Measurements from ENCODE around the gene MAPKAP1. TPM values are rescaled to one million over a fixed set of nuclear protein-coding genes. Genes with fewer than 3 reads are reported as not detected.

The MAPKAP1 gene
- 81.3 and 90.1 TPM in 2 replicates for total RNA-seq

DNA sequence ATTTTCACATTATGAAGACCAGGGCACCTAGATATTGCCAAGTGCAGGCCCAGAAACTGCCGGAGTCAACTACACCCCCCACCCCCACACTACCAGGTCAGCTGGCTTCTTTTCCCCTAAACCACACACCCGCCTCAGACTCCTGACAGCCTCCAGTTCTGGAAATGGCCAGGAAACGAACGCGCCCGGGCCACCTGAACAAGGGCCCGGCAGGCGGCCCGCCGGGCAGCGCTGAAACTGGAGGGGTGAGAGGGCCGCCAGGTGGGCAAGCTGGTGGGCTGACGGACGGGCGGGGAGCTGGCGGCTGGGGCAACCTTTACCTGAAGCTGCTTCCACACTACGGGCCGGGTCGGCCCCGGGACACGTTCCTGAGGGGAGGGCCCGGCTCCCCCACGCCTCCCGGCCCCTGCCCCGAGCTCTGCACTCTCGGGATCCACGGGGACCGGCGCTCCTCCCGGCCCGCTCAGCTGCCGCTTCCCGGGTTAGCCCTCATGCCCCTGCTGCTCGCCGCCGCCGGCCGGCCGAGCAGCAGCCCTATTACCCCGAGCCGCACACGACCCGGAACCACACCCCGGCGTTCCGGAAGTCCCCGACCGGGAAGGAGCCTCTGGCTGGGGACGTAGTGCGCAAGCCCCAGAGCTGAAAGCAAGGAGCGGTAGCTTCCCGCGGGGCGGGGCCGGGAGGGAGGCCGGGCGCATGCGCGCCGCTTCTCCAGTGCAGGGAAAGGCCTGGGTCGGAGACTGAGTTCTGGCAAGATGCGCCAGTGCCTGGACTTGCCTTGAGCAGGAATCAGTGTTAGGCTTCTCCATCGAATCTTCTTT lies at the start of gene MAPKAP1:
Gene MAPKAP1 (minus strand): TSS at position 558 of the 821 bp plus-strand sequence. CDS start 34,634 bp downstream, outside the sequence.
- DNase-seq (ENCODE audit: low read depth, low spot score), result peak; percentile 82

DNA sequence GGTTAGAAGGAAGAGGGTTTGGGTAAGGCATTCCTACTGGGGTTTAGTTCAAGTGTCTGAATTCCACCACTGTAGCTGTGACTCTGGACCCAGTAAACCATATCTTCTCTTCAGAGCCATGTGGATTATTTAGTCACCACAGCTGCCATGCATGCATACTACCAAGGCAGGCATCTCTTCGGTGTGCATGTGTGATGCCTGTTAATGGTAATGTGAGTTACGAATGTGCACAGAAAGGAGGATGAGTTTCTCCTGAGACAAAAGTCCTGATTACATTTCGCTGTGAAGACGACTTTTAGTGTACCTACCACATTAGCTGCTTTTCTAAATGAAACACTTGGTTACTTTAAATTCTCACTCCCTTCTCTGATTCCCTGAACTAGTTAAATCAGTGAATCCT lies 49.5 kb upstream of the MAPKAP1 start:
- no peak for DNase-seq (ENCODE audit: low read depth, low spot score)

DNA sequence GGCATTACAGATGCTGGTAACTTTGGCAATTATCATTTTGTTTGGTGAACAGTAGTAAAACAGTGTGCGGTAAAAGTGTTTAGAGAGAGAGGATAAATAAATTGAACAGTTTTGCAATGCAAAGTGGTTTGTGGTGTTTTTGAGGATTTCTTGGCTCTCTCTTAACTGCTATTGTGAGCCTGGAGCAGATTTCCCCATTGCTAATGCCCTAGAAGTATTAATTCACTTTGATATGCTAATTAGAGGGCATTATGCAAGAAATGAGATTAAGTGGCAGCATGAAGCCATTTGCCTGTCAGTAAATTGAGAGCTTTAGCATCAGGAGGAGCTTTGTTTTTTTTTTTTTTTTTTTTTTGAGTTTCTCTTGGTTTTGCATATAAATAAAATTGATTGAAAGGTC lies 48.3 kb upstream of the MAPKAP1 start:
- no peak for DNase-seq (ENCODE audit: low read depth, low spot score)

DNA sequence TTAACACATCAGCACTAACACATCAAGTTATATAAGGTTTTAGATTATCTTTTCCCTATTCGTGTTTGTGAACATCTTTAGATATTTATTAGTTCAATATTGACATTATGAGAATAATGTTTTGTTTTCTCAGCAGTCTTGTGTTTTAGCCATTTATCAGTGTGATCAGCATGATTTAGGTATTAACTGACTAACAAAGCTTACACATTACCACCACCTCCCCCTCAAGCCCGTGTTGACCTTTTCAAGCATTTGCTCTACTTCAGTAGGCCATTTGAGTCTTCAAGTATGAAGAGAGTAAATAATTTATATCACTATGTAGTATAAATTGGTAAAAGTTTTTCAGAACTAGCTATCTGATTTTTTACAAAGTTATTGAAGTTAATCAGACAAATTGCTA lies 47.1 kb upstream of the MAPKAP1 start:
- no peak for DNase-seq (ENCODE audit: low read depth, low spot score)

DNA sequence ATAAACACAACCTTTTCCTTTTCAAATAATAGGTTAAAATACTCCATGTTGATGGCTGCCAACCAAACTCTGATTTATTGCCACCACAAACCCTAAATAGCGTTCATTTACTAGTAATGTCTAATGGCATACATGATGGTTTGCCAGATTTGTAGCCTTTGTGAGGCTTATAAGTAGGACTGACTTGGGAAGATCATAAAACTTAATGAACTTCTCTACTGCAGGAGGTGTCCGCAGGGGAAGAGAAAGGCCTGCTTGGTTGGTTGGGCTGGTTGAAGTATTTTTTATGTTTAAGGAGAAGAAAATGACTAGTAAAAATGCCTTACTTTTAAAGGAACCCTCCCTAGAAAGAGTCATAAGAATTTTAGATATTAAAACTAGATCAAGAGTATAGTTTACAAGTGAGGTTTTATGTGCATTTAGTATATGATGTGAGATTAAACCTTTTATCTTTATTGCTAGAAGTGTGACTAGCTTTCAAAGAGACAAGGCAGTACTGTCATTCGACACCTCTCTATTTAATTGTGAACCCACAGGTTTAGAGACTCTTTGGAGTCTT lies 45.1 kb upstream of the MAPKAP1 start:
- DNase-seq (ENCODE audit: low read depth, low spot score), result no peak

DNA sequence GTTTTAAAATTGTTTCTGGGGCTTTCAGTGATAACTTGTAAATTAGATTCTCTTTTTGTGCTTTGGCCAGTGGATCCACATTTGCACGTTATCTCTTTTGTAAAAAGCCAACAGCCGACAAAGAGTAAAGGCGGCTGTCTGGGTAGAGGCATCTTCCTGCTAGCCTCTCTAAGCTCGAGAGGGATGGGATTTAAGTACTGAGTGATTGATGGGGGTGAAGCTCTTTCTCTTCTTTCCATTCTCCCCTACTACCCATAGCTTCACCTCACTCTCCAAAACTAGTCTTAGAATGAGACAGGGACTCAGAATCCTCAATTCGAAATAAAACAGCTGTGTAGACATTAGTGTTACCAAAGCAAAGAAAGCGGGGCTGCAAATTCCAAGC lies 43.6 kb upstream of the MAPKAP1 start:
- DNase-seq (ENCODE audit: low read depth, low spot score), result no peak

DNA sequence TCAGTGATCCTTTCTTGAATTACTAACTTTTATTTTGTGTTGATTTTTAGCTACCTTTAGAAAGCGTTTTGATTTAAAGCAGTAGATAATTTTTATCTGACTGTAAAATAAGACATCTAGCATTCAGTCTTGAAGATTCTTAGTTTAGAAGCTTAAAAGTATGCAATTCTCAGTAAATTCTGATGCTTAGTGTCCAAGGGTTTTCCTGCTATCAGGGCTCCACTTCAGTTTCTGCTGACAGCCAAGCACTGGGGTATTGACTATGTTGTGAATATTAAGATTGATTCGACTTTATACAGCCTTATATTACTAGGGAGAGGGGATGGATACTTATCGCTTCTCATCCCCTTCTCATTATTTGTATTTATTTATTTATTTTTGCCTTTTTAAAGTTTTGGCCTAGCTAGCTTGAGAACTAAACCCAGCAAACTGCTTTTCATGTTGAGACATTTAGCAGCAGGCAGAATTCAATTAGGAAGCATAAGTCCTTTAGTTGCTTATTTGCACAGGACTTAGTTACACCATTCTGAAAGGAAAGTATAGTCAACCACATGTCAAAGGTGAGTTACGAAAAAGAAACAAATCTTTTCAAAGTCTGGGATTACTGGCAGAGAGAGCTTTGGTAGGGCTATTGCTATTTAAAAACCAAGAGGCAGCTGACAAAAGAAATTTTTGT lies 43.1 kb upstream of the MAPKAP1 start:
- DNase-seq (ENCODE audit: low read depth, low spot score), result no peak

DNA sequence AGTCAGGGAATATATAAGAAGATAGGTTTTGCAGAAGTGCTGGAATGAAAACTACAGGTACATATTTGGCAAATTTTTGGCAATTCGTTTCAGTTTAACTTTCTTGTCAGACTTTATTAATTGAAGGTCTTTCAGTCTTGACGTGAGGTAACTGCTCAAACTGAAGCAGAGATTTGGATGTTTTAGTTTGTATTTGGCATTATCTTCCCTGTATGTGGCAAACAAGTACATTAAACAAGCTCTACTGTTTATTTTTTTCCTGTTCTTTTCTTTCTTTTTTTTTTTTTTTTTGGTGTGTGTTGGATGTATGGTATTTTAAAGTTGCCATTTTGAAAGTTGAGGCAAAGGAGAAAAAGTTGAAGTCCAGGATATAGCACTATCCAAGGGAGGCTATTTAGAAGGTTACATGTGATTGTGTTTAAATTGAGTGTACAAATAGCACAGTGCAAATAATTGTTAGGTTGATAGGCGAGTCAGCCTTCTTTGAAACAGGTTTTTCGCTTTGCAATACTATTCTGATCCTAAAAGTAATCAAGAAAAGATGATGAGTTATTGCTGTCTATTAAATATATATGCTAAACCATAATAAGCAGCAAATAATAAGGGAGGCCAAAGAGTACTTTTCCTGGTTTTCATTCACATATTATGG lies 42.4 kb upstream of the MAPKAP1 start:
- no peak for DNase-seq (ENCODE audit: low read depth, low spot score)

DNA sequence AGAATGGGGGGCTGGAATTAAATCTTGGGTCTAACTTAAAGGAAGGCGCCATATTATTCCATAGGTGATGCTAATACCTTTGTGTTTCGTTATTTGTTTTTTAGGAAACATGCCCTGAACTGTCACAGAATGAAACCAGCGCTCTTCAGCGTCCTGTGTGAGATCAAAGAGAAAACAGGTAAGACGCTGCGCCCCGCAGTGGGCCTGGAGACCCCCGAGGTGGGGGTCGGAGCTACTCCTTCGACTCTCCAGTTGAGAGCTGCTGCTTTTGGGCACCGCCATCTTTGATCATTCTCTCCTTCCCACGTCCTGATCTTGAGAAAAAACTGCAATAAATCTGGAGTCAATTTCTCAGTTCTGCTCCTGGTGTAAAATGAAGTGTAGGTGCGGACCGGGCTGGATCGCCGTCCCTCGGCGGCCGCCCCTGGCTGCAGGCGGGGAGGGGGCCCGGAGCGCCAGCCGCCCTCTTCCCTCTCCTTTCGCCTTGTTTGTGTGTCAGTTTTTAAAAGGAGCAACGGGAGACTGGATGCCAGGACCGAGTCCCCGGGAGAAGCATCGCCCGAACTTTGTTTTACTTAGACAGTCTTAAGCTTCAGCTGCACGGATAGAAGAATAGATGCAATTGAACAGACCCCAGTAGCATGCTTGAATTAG lies 41.6 kb upstream of the MAPKAP1 start:
- no peak for DNase-seq (ENCODE audit: low read depth, low spot score)

DNA sequence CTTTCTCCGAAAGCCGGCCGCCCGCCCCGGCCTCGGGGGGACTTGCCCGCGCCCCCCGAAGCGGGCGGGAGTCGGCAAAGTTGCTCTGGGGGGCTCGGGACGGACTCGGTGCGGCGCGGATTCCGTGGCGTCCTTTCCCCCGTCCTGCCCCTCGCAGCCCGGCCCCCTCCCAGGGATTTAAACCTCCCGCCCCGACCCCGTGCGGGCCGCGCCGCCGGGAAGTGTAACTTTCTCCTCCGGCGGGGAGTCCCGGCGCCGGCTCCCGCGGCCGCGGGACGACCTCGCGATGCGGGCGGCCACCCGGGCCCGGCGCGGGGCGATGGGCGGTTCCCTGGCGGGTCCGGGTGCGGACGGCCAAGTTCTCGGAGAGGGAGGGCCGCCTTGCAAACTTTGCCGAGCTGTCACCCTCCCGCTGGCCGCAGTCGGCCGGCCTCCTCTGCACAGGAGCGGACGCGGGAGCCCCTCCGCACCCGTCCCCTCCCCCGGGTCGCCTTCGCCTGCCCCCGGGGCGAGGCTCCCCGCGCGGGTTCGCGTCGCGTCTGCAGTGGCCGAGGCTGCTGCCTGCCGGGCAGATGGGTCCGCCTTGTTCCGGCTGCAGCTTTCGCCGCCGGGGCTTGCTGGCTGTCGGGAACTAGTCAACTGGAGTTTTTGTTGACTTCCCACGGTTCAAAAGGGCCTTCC lies 40.9 kb upstream of the MAPKAP1 start:
- no peak for DNase-seq (ENCODE audit: low read depth, low spot score)

DNA sequence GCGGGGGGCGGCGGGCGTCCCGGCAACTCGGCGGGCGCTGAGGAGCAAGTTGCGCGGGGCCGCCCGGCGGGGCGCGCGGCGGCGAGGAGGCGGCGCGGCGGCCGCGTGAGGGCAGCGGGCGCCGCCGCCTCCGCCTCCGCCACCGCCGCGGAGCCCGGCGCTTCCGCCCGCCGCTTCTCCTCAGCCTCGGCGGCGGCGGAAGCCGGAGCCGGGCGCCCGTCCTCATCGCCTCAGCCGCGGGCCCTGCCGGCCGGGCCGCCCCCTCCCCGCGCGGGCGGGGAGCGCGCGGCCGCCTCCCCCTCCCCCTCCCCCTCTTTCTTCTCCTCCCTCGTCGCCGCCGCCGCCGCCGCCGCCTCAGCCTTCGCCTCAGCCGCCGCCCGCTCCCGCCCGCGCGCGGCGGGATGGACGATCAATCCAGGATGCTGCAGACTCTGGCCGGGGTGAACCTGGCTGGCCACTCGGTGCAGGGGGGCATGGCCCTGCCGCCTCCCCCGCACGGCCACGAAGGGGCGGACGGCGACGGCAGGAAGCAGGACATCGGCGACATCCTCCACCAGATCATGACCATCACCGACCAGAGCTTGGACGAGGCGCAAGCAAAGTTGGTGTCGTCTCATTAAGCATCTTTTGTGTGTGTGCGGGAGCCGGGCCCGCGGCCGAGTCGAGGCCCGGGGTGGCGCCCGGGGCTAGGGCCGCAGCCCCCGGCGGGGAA lies 40.2 kb upstream of the MAPKAP1 start, which contains the start of gene PBX3:
Gene PBX3 (plus strand): TSS at position 321 of the 712 bp plus-strand sequence.
- no peak for DNase-seq (ENCODE audit: low read depth, low spot score)

DNA sequence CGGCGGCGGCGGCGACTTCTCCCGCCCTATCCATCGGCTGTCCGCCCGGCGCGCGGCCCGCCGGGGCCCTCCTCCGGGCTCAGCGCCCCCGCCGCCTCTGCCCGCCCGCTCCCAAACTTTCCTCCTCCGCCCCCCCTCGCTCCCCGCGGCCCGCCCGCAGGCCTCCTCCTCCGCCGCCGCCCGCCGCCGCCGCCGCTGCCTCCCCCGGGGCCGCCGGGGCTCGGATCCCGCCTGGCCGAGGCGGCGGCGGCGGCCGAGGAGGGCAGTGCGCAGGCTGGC lies 39.7 kb upstream of the MAPKAP1 start:
- no peak for DNase-seq (ENCODE audit: low read depth, low spot score)

DNA sequence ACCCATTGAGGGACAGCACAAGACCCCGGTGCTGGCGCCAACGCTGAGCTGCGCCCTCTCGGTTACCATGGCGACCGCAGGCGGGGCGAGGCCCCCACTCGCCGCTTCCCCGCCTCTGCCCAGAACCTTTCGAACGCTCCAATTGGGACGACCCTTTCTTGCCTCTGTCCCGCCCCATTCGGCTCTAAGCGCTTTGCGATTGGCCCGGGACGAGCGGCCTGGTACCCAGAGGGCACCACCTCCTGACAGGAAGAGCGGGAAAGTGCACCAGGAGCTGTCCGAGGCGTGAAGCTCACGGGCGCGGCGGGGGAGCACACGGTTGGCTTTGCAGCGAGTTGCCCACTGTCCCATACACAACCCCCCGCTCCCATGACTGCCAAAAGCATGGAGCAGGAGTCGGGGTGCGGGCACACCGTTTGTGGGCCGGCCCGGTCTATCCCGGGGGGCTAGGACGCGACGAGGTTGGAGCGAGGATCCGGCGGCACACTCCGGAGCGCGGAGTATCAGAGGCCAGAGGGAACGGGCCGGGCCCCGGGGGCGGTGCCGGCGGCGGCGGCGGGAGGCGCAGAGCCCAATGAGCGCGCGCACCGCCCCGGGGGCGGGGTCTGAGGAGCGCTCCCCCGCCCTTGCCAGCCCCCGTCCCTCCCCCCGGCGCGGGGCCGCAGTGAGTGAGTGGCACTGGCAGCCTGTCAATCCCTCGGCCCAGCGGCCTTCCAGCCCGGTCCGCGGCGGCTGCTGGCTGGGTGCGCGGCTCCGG lies 39.2 kb upstream of the MAPKAP1 start:
- DNase-seq (ENCODE audit: low read depth, low spot score), result peak; percentile 81

DNA sequence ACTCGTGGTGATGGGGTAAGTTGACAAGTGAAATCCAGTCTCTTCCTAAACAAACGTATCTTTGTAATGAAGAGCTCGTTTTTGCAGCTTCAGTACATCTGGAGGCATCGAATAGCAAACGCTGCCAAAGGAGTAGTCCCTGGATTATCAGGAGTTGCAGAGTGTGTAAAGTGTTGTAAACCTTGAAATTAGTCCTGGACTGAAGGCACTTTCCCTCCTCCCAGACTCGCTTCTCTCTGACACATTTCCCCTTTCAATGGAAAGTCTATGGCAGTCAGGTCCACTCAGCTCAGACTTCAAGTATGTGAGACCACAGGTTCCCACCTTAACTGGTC lies 38.6 kb upstream of the MAPKAP1 start:
- DNase-seq (ENCODE audit: low read depth, low spot score), result no peak

DNA sequence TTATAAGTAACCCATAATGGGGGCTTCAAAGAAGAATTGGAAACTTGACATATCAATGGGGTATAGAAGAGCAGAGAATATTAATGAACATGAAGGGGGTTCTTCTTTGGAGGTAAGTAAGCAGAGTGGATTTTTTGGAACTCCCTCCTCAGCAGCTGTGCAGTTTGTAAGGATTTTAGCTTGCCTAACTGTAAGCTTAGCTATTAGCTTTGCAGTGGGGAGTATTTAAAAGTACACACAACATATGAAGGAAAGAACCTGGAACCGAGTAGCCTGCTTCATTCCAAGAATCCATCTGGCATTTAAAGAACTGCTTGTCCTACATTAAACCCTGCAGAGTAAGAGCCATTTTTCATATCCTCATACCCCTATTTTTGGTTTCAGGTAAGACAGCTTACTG lies 38.0 kb upstream of the MAPKAP1 start:
- DNase-seq (ENCODE audit: low read depth, low spot score), result no peak

DNA sequence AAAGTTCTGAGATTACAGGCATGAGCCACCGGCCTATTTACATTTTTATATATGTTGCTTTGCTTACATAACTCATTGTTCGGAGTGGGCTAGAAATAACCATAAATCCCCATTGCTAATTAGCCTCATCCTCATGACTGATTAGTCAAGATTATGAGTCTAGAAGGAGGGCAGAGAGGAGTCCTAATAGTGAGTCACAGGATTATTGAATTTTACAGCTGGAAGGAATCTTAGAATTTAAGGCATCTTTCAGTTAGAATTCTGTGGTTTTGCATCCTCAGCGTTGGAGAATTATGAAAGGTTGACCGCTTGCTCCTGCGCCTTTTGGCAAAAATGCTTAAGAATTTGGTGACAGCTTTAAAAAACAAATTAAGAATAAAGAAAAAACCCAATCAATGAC lies 37.6 kb upstream of the MAPKAP1 start:
- no peak for DNase-seq (ENCODE audit: low read depth, low spot score)

DNA sequence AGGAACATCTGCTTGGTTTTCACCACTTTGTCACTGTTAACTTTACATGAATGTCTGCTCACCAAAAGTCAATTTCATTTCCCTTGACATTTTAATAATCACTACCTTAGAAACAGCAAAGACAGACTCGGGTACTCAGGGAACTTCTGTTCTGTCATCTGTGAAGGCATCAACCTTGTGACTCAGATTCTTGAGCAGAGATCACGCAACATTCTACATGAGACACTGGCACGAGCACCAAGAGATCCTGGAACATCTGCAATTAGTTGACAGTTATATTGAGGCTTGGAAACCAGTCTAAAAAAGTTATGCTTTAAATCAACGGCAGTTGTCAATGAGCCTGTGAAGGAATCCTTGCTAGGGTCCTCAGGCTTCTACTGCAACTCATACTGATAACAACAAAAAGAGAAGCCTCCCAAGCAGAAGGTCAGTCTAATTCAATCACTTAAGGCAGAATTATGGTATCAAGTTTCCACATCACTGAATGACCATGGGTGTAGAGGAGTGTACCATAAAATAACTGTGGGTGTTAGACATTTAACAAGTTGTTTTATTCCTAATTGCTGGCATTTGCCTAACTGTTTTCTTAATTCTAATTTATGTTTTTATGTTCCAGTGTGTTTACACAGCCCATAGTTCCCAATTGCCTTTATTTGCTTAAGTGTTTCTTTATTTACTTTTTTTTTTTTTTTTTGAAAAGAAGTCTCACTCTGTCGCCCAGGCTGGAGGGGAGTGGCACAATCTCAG lies 36.8 kb upstream of the MAPKAP1 start:
- DNase-seq (ENCODE audit: low read depth, low spot score), result no peak

DNA sequence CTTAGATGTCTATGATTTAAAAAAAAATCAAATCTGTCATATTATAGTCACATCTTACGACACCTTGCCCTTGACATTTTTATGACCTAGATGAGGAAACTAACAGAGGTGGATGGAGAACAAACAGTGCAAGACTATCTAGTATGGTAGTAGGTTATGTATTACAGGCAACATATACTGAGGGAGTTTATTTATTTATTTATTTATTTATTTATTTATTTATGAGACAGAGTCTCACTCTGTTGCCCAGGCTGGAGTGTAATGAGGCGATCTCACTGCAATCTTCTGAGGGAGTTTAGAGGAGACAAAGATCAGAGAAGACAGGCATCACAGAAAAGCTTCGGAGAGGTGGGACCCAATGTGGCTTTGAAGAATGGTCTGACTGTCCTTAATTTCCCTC lies 35.6 kb upstream of the MAPKAP1 start:
- DNase-seq (ENCODE audit: low read depth, low spot score), result no peak

DNA sequence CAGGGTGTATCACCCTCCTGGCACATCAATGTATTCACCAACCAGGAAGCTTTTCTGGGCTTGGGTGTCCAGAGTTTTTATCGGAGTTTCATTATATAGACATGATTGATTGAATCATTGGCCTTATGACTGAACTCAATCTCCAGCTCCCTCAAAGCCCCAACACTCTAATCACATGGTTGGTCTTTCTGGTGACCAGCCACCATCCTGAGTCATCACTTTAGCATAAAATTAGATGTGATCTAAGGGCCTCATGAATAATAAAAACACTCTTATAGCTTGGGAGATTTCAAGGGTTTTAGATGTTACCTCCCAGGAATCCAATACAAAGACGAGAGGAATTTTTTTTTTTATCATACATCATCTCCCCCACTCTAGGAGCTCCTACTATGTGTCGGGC lies 32.4 kb upstream of the MAPKAP1 start:
- no peak for DNase-seq (ENCODE audit: low read depth, low spot score)
